Measurements from ENCODE around the gene UGT1A8.

Gene UGT1A8

GRCh38 chr2:233758141-233758540 is 140.7 kb downstream of the UGT1A8 start:
- no peak for DNase-seq (ENCODE audit: low read depth)
- H3K4me3 ChIP-seq (ENCODE audit: low read depth, low read length), result no peak overlapping the region
- no peak for TF ChIP-seq CTCF (IDR thresholded peaks at IDR 0.05; ENCODE audit: low read depth, low read length, missing control alignments)

- H3K4me3 ChIP-seq (ENCODE audit: low read depth, low read length), result no peak overlapping the region
- no peak for TF ChIP-seq CTCF (IDR thresholded peaks at IDR 0.05; ENCODE audit: low read depth, low read length, missing control alignments)
- no peak for DNase-seq (ENCODE audit: low read depth)
Measured at GRCh38 chr2:233758849-233759248, 141.4 kb downstream of the UGT1A8 start.

- no peak within 1 kb of the TSS for H3K4me3 ChIP-seq (ENCODE audit: low read depth, low read length)
- no peak for DNase-seq (ENCODE audit: low read depth)
- no peak for TF ChIP-seq CTCF (IDR thresholded peaks at IDR 0.05; ENCODE audit: low read depth, low read length, missing control alignments)
Measured at GRCh38 chr2:233760043-233760442, 142.6 kb downstream of the UGT1A8 start, which contains the start of gene UGT1A1. UGT1A1 (plus strand) TSS chr2:233760270; CDS start chr2:233760288, 18 bp downstream.

- DNase-seq (ENCODE audit: low read depth), result no peak
- no peak overlapping the region for H3K4me3 ChIP-seq (ENCODE audit: low read depth, low read length)
- no peak for TF ChIP-seq CTCF (IDR thresholded peaks at IDR 0.05; ENCODE audit: low read depth, low read length, missing control alignments)
Measured at GRCh38 chr2:233761040-233761769, 143.8 kb downstream of the UGT1A8 start.

- H3K4me3 ChIP-seq (ENCODE audit: low read depth, low read length), result no peak overlapping the region
- no peak for DNase-seq (ENCODE audit: low read depth)
- no peak for TF ChIP-seq CTCF (IDR thresholded peaks at IDR 0.05; ENCODE audit: low read depth, low read length, missing control alignments)
Measured at GRCh38 chr2:233764264-233764663, 146.8 kb downstream of the UGT1A8 start.

- no peak for TF ChIP-seq CTCF (IDR thresholded peaks at IDR 0.05; ENCODE audit: low read depth, low read length, missing control alignments)
- DNase-seq (ENCODE audit: low read depth), result no peak
- no peak overlapping the region for H3K4me3 ChIP-seq (ENCODE audit: low read depth, low read length)
Measured at GRCh38 chr2:233764761-233765160, 147.3 kb downstream of the UGT1A8 start.

GRCh38 chr2:233766416-233766815 is 149.0 kb downstream of the UGT1A8 start:
- TF ChIP-seq CTCF (IDR thresholded peaks at IDR 0.05; ENCODE audit: low read depth, low read length, missing control alignments), result no peak
- no peak for DNase-seq (ENCODE audit: low read depth)
- H3K4me3 ChIP-seq (ENCODE audit: low read depth, low read length), result no peak overlapping the region

Data from GM12864 (cell line).